ENCODE measurements around the gene MACC1.
A peak's percentile ranks its signal among the peaks of the same experiment; 100 is the strongest.

MACC1 gene

DNA sequence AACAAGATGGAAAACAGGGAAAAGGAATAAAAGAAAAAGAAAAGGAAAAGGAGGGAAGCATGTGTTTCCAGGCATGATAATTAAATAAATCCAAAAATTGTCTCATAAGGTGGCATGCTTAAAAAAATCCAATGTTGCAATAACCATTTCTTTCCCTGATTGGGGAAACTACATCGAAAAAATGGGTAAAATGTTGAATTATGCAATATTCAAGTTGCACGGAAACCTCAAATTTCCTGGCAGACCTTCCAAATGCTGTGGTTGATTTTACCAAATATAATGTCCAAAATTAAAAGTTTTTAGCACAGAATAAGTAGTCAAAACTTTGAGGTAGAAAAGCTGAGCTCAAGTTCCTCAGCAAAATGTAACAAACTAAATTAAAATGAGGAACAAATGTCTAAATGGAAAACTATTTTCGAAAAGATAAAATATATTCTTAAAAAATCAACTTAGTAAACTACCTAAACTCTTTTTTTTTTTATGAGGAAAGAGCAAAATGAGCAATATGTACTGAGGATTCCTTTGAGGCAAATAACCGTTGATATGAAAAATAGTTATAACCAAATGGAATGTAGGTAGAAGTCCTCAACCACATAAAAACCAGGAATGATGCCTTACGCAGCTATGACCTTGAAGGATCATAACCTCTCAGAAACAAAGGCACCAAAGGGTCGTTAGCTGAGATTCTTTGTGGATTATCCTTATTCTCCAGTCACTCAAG lies 52.6 kb downstream of the MACC1 start:
- no peak overlapping the region for H3K4me3 ChIP-seq (ENCODE audit: low read depth, low read length)
- no peak for DNase-seq (ENCODE audit: low read depth)
- TF ChIP-seq, protein P1, sequence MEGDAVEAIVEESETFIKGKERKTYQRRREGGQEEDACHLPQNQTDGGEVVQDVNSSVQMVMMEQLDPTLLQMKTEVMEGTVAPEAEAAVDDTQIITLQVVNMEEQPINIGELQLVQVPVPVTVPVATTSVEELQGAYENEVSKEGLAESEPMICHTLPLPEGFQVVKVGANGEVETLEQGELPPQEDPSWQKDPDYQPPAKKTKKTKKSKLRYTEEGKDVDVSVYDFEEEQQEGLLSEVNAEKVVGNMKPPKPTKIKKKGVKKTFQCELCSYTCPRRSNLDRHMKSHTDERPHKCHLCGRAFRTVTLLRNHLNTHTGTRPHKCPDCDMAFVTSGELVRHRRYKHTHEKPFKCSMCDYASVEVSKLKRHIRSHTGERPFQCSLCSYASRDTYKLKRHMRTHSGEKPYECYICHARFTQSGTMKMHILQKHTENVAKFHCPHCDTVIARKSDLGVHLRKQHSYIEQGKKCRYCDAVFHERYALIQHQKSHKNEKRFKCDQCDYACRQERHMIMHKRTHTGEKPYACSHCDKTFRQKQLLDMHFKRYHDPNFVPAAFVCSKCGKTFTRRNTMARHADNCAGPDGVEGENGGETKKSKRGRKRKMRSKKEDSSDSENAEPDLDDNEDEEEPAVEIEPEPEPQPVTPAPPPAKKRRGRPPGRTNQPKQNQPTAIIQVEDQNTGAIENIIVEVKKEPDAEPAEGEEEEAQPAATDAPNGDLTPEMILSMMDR (IDR thresholded peaks at IDR 0.05; ENCODE audit: low read depth, low read length, missing control alignments) = no peak

GRCh38 chr7:20162665-20163064 lies 54.5 kb downstream of the MACC1 start:
- TF ChIP-seq, protein P1 (IDR thresholded peaks at IDR 0.05; ENCODE audit: low read depth, low read length, missing control alignments) = no peak
- no peak overlapping the region for H3K4me3 ChIP-seq (ENCODE audit: low read depth, low read length)
- DNase-seq (ENCODE audit: low read depth) = no peak

GRCh38 chr7:20159226-20159747 lies 57.9 kb downstream of the MACC1 start:
- no peak for DNase-seq (ENCODE audit: low read depth)
- TF ChIP-seq, protein P1 (IDR thresholded peaks at IDR 0.05; ENCODE audit: low read depth, low read length, missing control alignments) = no peak
- H3K4me3 ChIP-seq (ENCODE audit: low read depth, low read length) = no peak overlapping the region

DNA sequence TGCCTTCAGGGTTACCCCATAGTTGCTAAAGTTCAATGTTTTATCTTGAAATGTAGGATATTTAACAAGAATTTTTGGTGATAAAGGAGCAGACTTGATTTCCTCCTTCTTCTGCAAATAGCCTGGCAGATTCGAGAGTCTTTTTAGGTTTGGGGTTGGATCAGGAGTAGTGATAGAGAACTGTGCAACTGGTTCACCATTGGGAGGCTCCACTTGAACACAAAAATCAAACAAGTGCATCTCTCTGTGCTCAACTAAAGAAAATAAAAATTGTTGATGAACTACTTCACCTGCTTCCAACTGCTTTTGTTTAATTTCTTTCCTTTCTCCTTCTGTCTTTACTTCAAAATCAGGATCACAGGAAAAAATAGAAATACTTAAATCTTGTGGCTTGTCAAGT lies 58.5 kb downstream of the MACC1 start:
- TF ChIP-seq, protein P1 (IDR thresholded peaks at IDR 0.05; ENCODE audit: low read depth, low read length, missing control alignments) = peak; percentile 52
- no peak overlapping the region for H3K4me3 ChIP-seq (ENCODE audit: low read depth, low read length)
- DNase-seq (ENCODE audit: low read depth) = no peak

DNA sequence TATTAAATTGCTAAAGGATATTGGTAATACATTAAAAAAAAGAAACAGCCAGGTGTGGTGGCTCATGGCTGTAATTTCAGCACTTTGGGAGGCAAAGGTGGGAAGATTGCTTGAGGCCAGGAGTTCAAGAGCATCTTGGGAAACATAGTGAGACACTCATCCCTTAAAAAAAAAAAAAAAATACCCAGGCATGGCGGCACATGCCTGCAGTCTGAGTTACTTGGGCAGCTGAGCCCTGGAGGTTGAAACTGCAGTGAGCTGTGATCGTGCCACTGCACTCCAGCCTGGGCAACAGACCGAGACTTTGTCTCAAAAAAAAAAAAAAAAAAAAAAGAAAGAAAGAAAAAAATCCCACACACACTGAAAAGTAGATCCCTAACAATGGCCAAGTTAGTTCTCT lies 59.7 kb downstream of the MACC1 start:
- TF ChIP-seq, protein P1 (IDR thresholded peaks at IDR 0.05; ENCODE audit: low read depth, low read length, missing control alignments) = no peak
- no peak for DNase-seq (ENCODE audit: low read depth)
- no peak overlapping the region for H3K4me3 ChIP-seq (ENCODE audit: low read depth, low read length)

DNA sequence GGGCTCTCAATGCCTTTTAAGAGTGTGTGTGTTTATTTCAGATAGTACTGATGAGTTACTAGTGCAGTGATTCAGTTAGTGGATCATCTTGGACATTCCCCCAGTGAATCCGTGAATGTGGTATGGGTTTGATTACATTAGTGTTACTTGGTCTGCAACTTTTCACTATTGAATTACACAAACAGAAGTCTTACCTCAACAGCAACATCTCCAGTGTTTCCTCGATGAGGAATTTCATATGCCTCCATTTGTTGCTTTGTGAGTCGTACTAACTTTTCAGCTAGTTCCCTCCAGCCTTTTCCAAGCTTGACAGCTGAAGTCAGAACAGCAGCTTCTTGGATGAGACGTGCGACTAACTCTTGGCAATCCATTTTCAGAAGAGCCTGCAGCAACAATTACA lies 63.2 kb downstream of the MACC1 start:
- no peak overlapping the region for H3K4me3 ChIP-seq (ENCODE audit: low read depth, low read length)
- TF ChIP-seq, protein P1 (IDR thresholded peaks at IDR 0.05; ENCODE audit: low read depth, low read length, missing control alignments) = no peak
- no peak for DNase-seq (ENCODE audit: low read depth)

GRCh38 chr7:20153567-20153966 lies 63.6 kb downstream of the MACC1 start:
- no peak overlapping the region for H3K4me3 ChIP-seq (ENCODE audit: low read depth, low read length)
- TF ChIP-seq, protein P1 (IDR thresholded peaks at IDR 0.05; ENCODE audit: low read depth, low read length, missing control alignments) = no peak
- DNase-seq (ENCODE audit: low read depth) = no peak

Measured in GM12864 (cell line).